ENCODE data around the gene KCNK15.

The KCNK15 gene

GRCh38 chr20:44715499-44716308 lies 30.0 kb upstream of the KCNK15 start:
- DNase-seq, result no peak

GRCh38 chr20:44716309-44717106 lies 29.2 kb upstream of the KCNK15 start:
- no peak for DNase-seq

- DNase-seq, result no peak
Observed at GRCh38 chr20:44717986-44718385, 27.7 kb upstream of the KCNK15 start.

GRCh38 chr20:44719841-44720240 lies 25.8 kb upstream of the KCNK15 start:
- DNase-seq, result no peak

GRCh38 chr20:44720621-44720996 lies 25.1 kb upstream of the KCNK15 start:
- peak; percentile 33 for DNase-seq

- no peak for DNase-seq
Observed at GRCh38 chr20:44720997-44721784, 24.5 kb upstream of the KCNK15 start.

- DNase-seq, result no peak
Observed at GRCh38 chr20:44721785-44722054, 23.9 kb upstream of the KCNK15 start.

- no peak for DNase-seq
Observed at GRCh38 chr20:44722990-44723389, 22.7 kb upstream of the KCNK15 start.

GRCh38 chr20:44723391-44723790 lies 22.3 kb upstream of the KCNK15 start:
- no peak for DNase-seq

- DNase-seq, result no peak
Observed at GRCh38 chr20:44723798-44724362, 21.8 kb upstream of the KCNK15 start.

- no peak for DNase-seq
Observed at GRCh38 chr20:44724423-44725091, 21.1 kb upstream of the KCNK15 start.

GRCh38 chr20:44725837-44726236 lies 19.8 kb upstream of the KCNK15 start:
- DNase-seq, result no peak

GRCh38 chr20:44727039-44727438 lies 18.6 kb upstream of the KCNK15 start:
- DNase-seq, result no peak

- DNase-seq, result no peak
Observed at GRCh38 chr20:44727651-44728050, 18.0 kb upstream of the KCNK15 start.

GRCh38 chr20:44728801-44729443 lies 16.7 kb upstream of the KCNK15 start:
- peak; percentile 48 for DNase-seq

- DNase-seq, result no peak
Observed at GRCh38 chr20:44730441-44730840, 15.2 kb upstream of the KCNK15 start.

- peak; percentile 19 for DNase-seq
Observed at GRCh38 chr20:44731657-44732056, 14.0 kb upstream of the KCNK15 start.

GRCh38 chr20:44732327-44732726 lies 13.3 kb upstream of the KCNK15 start:
- no peak for DNase-seq

- peak; percentile 46 for DNase-seq
Observed at GRCh38 chr20:44733341-44734069, 12.2 kb upstream of the KCNK15 start.

- DNase-seq, result no peak
Observed at GRCh38 chr20:44734938-44735337, 10.7 kb upstream of the KCNK15 start.

- no peak for DNase-seq
Observed at GRCh38 chr20:44735816-44736169, 9.9 kb upstream of the KCNK15 start.
